ENCODE measurements around the gene SWSAP1.

- TF ChIP-seq PBX3 (CRISPR knock-in tag; IDR thresholded peaks at IDR 0.05) (no peak), ZNF791 (tag by site-specific recombination; IDR thresholded peaks at IDR 0.05) (no peak), ZSCAN18 (tag by site-specific recombination; IDR thresholded peaks at IDR 0.05) (no peak), CTCF (tag by site-specific recombination; IDR thresholded peaks at IDR 0.05) (no peak), ZNF24 (tag by site-specific recombination; IDR thresholded peaks at IDR 0.05) (no peak), TRIM28 (IDR thresholded peaks at IDR 0.05; ENCODE audit: borderline replicate concordance, low read length) (no peak), REST (tag by site-specific recombination; IDR thresholded peaks at IDR 0.05) (no peak), ZNF704 (tag by site-specific recombination; IDR thresholded peaks at IDR 0.05) (no peak), MYNN (tag by site-specific recombination; IDR thresholded peaks at IDR 0.05; ENCODE audit: borderline replicate concordance) (no peak), ZNF558 (tag by site-specific recombination; IDR thresholded peaks at IDR 0.05) (no peak)
Observed at GRCh38 chr19:11397089-11397610, 22.7 kb downstream of the SWSAP1 start.
